ENCODE data around the gene SPG11.

SPG11 gene

GRCh38 chr15:44711096-44711742, 47.8 kb upstream of the SPG11 start, which contains the start of the genes B2M and PATL2:
B2M (plus strand) TSS chr15:44711517; CDS start chr15:44711547, 30 bp downstream.
PATL2 (minus strand) TSS chr15:44711323; CDS start chr15:44676490, 34,833 bp downstream.
- peak within 1 kb of the TSS; percentile 96 for H3K27ac ChIP-seq (ENCODE audit: low read length)
- peaks cover 40% of the 10 kb centered on the region for H3K4me1 ChIP-seq (ENCODE audit: low read length)
- no peak within 1 kb of the TSS; the same call in 1 of the 2 replicates for H2AFZ ChIP-seq (ENCODE audit: low read depth, low read length)
- TF ChIP-seq CTCF (IDR thresholded peaks at IDR 0.05; ENCODE audit: low read depth, low read length) (no peak), EZH2phosphoT487 (IDR thresholded peaks at IDR 0.05; ENCODE audit: low read depth) (no peak)
- no peaks in the 10 kb centered on the region for H3K9me3 ChIP-seq (ENCODE audit: insufficient read depth, low read length)
- peaks cover 70% of the 10 kb centered on the region for H3K79me2 ChIP-seq (ENCODE audit: low read length)
- peaks cover 47% of the 10 kb centered on the region for H3K36me3 ChIP-seq (replicated peaks; ENCODE audit: low read depth, low read length)
- H4K20me1 ChIP-seq (ENCODE audit: insufficient read depth, low read length), result peaks cover 45% of the 10 kb centered on the region
- peak within 1 kb of the TSS; percentile 92 for H3K4me2 ChIP-seq (ENCODE audit: low read length)
- H3K9ac ChIP-seq (ENCODE audit: low read length), result peak within 1 kb of the TSS; percentile 99
- H3K4me3 ChIP-seq (ENCODE audit: low read length), result peak within 1 kb of the TSS; percentile 96
- no peaks in the 10 kb centered on the region for H3K27me3 ChIP-seq (ENCODE audit: low read depth, low read length)

DNA sequence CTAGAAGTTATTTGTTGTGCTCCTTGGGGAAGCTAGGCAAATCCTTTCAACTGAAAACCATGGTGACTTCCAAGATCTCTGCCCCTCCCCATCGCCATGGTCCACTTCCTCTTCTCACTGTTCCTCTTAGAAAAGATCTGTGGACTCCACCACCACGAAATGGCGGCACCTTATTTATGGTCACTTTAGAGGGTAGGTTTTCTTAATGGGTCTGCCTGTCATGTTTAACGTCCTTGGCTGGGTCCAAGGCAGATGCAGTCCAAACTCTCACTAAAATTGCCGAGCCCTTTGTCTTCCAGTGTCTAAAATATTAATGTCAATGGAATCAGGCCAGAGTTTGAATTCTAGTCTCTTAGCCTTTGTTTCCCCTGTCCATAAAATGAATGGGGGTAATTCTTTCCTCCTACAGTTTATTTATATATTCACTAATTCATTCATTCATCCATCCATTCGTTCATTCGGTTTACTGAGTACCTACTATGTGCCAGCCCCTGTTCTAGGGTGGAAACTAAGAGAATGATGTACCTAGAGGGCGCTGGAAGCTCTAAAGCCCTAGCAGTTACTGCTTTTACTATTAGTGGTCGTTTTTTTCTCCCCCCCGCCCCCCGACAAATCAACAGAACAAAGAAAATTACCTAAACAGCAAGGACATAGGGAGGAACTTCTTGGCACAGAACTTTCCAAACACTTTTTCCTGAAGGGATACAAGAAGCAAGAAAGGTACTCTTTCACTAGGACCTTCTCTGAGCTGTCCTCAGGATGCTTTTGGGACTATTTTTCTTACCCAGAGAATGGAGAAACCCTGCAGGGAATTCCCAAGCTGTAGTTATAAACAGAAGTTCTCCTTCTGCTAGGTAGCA, 47.0 kb upstream of the SPG11 start:
- peaks cover 37% of the 10 kb centered on the region for H4K20me1 ChIP-seq (ENCODE audit: insufficient read depth, low read length)
- peaks cover 40% of the 10 kb centered on the region for H3K36me3 ChIP-seq (replicated peaks; ENCODE audit: low read depth, low read length)
- peaks cover 63% of the 10 kb centered on the region for H3K79me2 ChIP-seq (ENCODE audit: low read length)
- H3K27ac ChIP-seq (ENCODE audit: low read length), result peak overlapping the region; percentile 96
- TF ChIP-seq CTCF (IDR thresholded peaks at IDR 0.05; ENCODE audit: low read depth, low read length) (peak; percentile 78), EZH2phosphoT487 (IDR thresholded peaks at IDR 0.05; ENCODE audit: low read depth) (no peak)
- peak overlapping the region; percentile 99 for H3K9ac ChIP-seq (ENCODE audit: low read length)
- peak overlapping the region; percentile 91 for H3K4me2 ChIP-seq (ENCODE audit: low read length)
- no peaks in the 10 kb centered on the region for H3K9me3 ChIP-seq (ENCODE audit: insufficient read depth, low read length)
- no peaks in the 10 kb centered on the region for H3K27me3 ChIP-seq (ENCODE audit: low read depth, low read length)
- H3K4me3 ChIP-seq (ENCODE audit: low read length), result peak overlapping the region; percentile 96
- H2AFZ ChIP-seq (ENCODE audit: low read depth, low read length), result no peak overlapping the region; the same call in 1 of the 2 replicates
- H3K4me1 ChIP-seq (ENCODE audit: low read length), result peaks cover 32% of the 10 kb centered on the region

DNA sequence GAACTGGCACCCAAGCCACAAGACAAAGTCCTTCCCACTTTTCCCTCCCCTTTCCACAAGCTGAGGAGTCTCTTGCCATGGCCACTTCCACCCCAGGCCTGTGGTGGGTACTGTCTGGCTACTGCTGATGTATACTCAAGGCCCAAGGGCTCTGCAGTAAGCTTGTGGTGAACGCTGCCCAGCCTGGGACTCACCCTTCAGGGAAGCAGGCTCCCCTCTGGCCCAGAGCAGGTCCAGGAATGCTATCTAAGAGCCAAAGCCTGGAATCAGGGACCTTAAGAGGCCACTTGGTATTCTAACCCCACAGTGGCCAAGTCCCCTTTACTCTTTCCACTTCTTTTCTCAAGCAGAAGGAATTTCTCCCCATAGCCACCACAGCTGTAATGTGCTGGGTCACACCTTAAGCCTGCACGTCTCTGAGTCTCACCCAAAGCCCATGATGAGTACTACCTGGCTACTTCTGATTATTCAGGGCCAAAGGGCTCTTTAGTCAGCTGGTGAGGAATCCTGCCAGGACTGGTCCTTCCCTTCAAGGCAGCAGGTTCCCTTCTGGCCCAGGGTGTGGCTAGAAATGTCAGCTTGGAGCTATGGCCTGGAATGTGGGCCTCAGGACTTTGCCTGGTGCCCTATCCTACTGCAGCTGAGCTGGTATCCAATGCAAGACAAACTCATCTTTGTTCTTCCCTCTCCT, 43.6 kb upstream of the SPG11 start:
- Histone ChIP-seq H3K36me3 (replicated peaks; ENCODE audit: low read depth, low read length) (peaks cover 10% of the 10 kb centered on the region), H3K4me1 (ENCODE audit: low read length) (peaks cover 10% of the 10 kb centered on the region), H3K9me3 (ENCODE audit: insufficient read depth, low read length) (no peaks in the 10 kb centered on the region), H2AFZ (ENCODE audit: low read depth, low read length) (no peak overlapping the region), H3K79me2 (ENCODE audit: low read length) (peaks cover 29% of the 10 kb centered on the region), H3K4me3 (ENCODE audit: low read length) (no peak overlapping the region), H3K27me3 (ENCODE audit: low read depth, low read length) (no peaks in the 10 kb centered on the region), H3K9ac (ENCODE audit: low read length) (no peak overlapping the region), H3K4me2 (ENCODE audit: low read length) (no peak overlapping the region), H3K27ac (ENCODE audit: low read length) (no peak overlapping the region), H4K20me1 (ENCODE audit: insufficient read depth, low read length) (peaks cover 3% of the 10 kb centered on the region)
- TF ChIP-seq CTCF (IDR thresholded peaks at IDR 0.05; ENCODE audit: low read depth, low read length), result no peak
- no peak for TF ChIP-seq EZH2phosphoT487 (IDR thresholded peaks at IDR 0.05; ENCODE audit: low read depth)

Measured in OCI-LY3 (cell line).